IMR-90 (cell line): ENCODE data around the gene CES3. TPM values are rescaled to one million over a fixed set of nuclear protein-coding genes. Genes with fewer than 3 reads are reported as not detected.
A peak's percentile ranks its signal among the peaks of the same experiment; 100 is the strongest.

Source experiments
- ATAC-seq: fragments of 200-7000 bp; cut with Tn5 transposase; 2 replicates; pipeline ENCODE4 v1.9.1; 2020; ENCODE audit warnings: low read depth, mild to moderate bottlenecking, moderate library complexity
- BruUV-seq: library from RNA; stranded (reverse); fragments of 400-500 nt; replicated peaks from 2 replicates; lab custom pipeline; 2021; lab: Mats Ljungman, UMichigan
- CTCF ChIA-PET: fragments of 300-600 bp; formaldehyde crosslinking; extraction: SDS; loops from one replicate; lab custom pipeline; 2021; ENCODE audit warnings: antibody characterized with exemption; lab: Yijun Ruan, JAX
- POLR2A ChIA-PET: fragments of 300-600 bp; sonication (Branson Sonifier 250); formaldehyde crosslinking; loops from one replicate; lab custom pipeline; 2022; ENCODE audit warnings: antibody characterized with exemption; ENCODE audit not compliant: unreplicated experiment; lab: Charles Lee
- DNase-seq: peaks from one replicate; pipeline ENCODE4 v3.0.0; 2013
- H2AFZ ChIP-seq: replicated peaks from 2 replicates; pipeline ENCODE3; 2013; ENCODE audit warnings: low read length, mild to moderate bottlenecking; ENCODE audit not compliant: poor library complexity
- H2AK5ac ChIP-seq: 2 replicates; pipeline ENCODE4 v1.6.1; 2013; ENCODE audit warnings: low read depth, low read length, inconsistent platforms
- H2AK9ac ChIP-seq: replicated peaks from 2 replicates; pipeline ENCODE3; 2013; ENCODE audit warnings: mild to moderate bottlenecking, low read depth, low read length, moderate library complexity; ENCODE audit not compliant: poor library complexity
- H2BK120ac ChIP-seq: 2 replicates; pipeline ENCODE4 v1.6.1; 2013; ENCODE audit warnings: low read depth, low read length, inconsistent platforms
- H2BK15ac ChIP-seq: 3 replicates; pipeline ENCODE4 v1.6.1; 2013; ENCODE audit warnings: low read depth, low read length, inconsistent platforms
- H2BK20ac ChIP-seq: 2 replicates; pipeline ENCODE4 v1.6.1; 2013; ENCODE audit warnings: low read depth, mild to moderate bottlenecking, inconsistent platforms, low read length, moderate library complexity
- H2BK5ac ChIP-seq: 2 replicates; pipeline ENCODE4 v1.6.1; 2013; ENCODE audit warnings: mild to moderate bottlenecking, low read depth, low read length, inconsistent platforms; ENCODE audit not compliant: poor library complexity, severe bottlenecking
- H3K14ac ChIP-seq: replicated peaks from 2 replicates; pipeline ENCODE4 v1.6.1; 2013; ENCODE audit warnings: low read depth, low read length, inconsistent platforms
- H3K18ac ChIP-seq: 2 replicates; pipeline ENCODE4 v1.6.1; 2013; ENCODE audit warnings: low read depth, low read length, control low read depth
- H3K23ac ChIP-seq: 2 replicates; pipeline ENCODE4 v1.6.1; 2013; ENCODE audit warnings: low read depth, low read length, inconsistent platforms
- H3K27ac ChIP-seq: 2 replicates; pipeline ENCODE4 v1.5.1; 2013; ENCODE audit warnings: mild to moderate bottlenecking, control low read depth, low read length; ENCODE audit not compliant: insufficient read depth
- H3K27me3 ChIP-seq: 2 replicates; pipeline ENCODE4 v1.6.1; 2013; ENCODE audit warnings: low read length; ENCODE audit not compliant: control insufficient read depth, insufficient read depth
- H3K36me3 ChIP-seq: 2 replicates; pipeline ENCODE4 v1.6.1; 2013; ENCODE audit warnings: low read length, mixed read lengths; ENCODE audit not compliant: control insufficient read depth, insufficient read depth
- H3K4ac ChIP-seq: 2 replicates; pipeline ENCODE4 v1.6.1; 2013; ENCODE audit warnings: low read depth, low read length, inconsistent platforms
- H3K4me1 ChIP-seq: 2 replicates; pipeline ENCODE4 v1.6.1; 2013; ENCODE audit warnings: low read length, mixed read lengths; ENCODE audit not compliant: control insufficient read depth, insufficient read depth
- H3K4me2 ChIP-seq: 2 replicates; pipeline ENCODE4 v1.6.1; 2013; ENCODE audit warnings: low read depth, mild to moderate bottlenecking, control low read depth, low read length, moderate library complexity
- H3K4me3 ChIP-seq: 2 replicates; pipeline ENCODE4 v1.5.1; 2013; ENCODE audit warnings: low read depth, mild to moderate bottlenecking, control low read depth, low read length, moderate library complexity; ENCODE audit not compliant: insufficient read depth
- H3K56ac ChIP-seq: 2 replicates; pipeline ENCODE4 v1.6.1; 2013; ENCODE audit warnings: low read length, inconsistent platforms; ENCODE audit not compliant: insufficient read depth; ENCODE audit errors: extremely low read depth
- H3K79me1 ChIP-seq, 2 experiments: 2 replicates each; pipeline ENCODE4 v1.6.1; 2013; ENCODE audit warnings: low read length in 2 of 2, inconsistent platforms in 1 of 2, low read depth in 1 of 2
- H3K9ac ChIP-seq: 2 replicates; pipeline ENCODE4 v1.6.1; 2013; ENCODE audit warnings: low read depth, low read length, control low read depth
- H3K9me1 ChIP-seq: 2 replicates; pipeline ENCODE4 v1.6.1; 2013; ENCODE audit warnings: low read length, inconsistent platforms; ENCODE audit not compliant: insufficient read depth
- H3K9me3 ChIP-seq: 2 replicates; pipeline ENCODE4 v1.6.1; 2013; ENCODE audit warnings: low read length; ENCODE audit not compliant: control insufficient read depth, insufficient read depth
- H4K20me1 ChIP-seq: 2 replicates; pipeline ENCODE4 v1.6.1; 2013; ENCODE audit warnings: low read length, inconsistent platforms; ENCODE audit not compliant: insufficient read depth
- H4K5ac ChIP-seq: 2 replicates; pipeline ENCODE4 v1.6.1; 2013; ENCODE audit warnings: mild to moderate bottlenecking, low read depth, low read length, control low read depth
- H4K8ac ChIP-seq, 2 experiments: 2 replicates each; pipeline ENCODE4 v1.6.1; 2013; ENCODE audit warnings: low read depth in 2 of 2, low read length in 2 of 2, control low read depth in 1 of 2, inconsistent platforms in 1 of 2
- H4K91ac ChIP-seq: 2 replicates; pipeline ENCODE4 v1.6.1; 2013; ENCODE audit warnings: low read depth, low read length, inconsistent platforms; ENCODE audit not compliant: insufficient read depth
- BHLHE40 ChIP-seq: fragments of 150-350 bp; IDR thresholded peaks from 2 replicates; pipeline ENCODE4 v1.6.1; 2016; ENCODE audit warnings: mild to moderate bottlenecking, low read depth, low read length
- CEBPB ChIP-seq: IDR thresholded peaks from 2 replicates; pipeline ENCODE4 v1.6.1; 2012; ENCODE audit warnings: low read depth, low read length, improper control_type of control experiment
- CTCF ChIP-seq: conservative IDR thresholded peaks from 2 replicates; pipeline ENCODE4 v1.5.1; 2012; ENCODE audit warnings: mild to moderate bottlenecking, low read depth, low read length, improper control_type of control experiment
- FOS ChIP-seq: fragments of 150-350 bp; IDR thresholded peaks from 2 replicates; pipeline ENCODE4 v1.6.1; 2016; ENCODE audit warnings: low read depth, low read length
- MAFK ChIP-seq: IDR thresholded peaks from 2 replicates; pipeline ENCODE4 v1.6.1; 2012; ENCODE audit warnings: low read depth, low read length, improper control_type of control experiment
- MAZ ChIP-seq: IDR thresholded peaks from 2 replicates; pipeline ENCODE4 v1.6.1; 2012; ENCODE audit warnings: low read depth, mild to moderate bottlenecking, low read length, improper control_type of control experiment, moderate library complexity, borderline replicate concordance
- MXI1 ChIP-seq: IDR thresholded peaks from 2 replicates; pipeline ENCODE4 v1.6.1; 2012; ENCODE audit warnings: low read depth, mild to moderate bottlenecking, low read length, moderate library complexity, borderline replicate concordance
- RAD21 ChIP-seq: IDR thresholded peaks from 2 replicates; pipeline ENCODE4 v1.6.1; 2012; ENCODE audit warnings: low read length, improper control_type of control experiment
- RCOR1 ChIP-seq: IDR thresholded peaks from 2 replicates; pipeline ENCODE4 v1.6.1; 2012; ENCODE audit warnings: mild to moderate bottlenecking, low read length, improper control_type of control experiment; ENCODE audit not compliant: insufficient replicate concordance
- SMC3 ChIP-seq: fragments of 150-350 bp; IDR thresholded peaks from 2 replicates; pipeline ENCODE4 v1.6.1; 2016; ENCODE audit warnings: low read depth, mild to moderate bottlenecking, antibody characterized with exemption, low read length, moderate library complexity
- USF2 ChIP-seq: fragments of 150-350 bp; IDR thresholded peaks from 2 replicates; pipeline ENCODE4 v1.6.1; 2017; ENCODE audit warnings: mild to moderate bottlenecking, antibody characterized with exemption, low read length, low read depth
- WGBS, 2 experiments: methylation state at CpG; one replicate each; pipeline versions ENCODE4 v1.1.5 to v1.1.7; 2013; ENCODE audit warnings: missing lambda C conversion rate in 2 of 2; ENCODE audit not compliant: insufficient read length in 1 of 2; ENCODE audit errors: extremely low coverage in 2 of 2; 5-methylcytosine and 5-hydroxymethylcytosine counted together
- dilution Hi-C: fragments of 300-500 bp; cut with HindIII; formaldehyde crosslinking; loops from one replicate; pipeline ENCODE4 v1.14.3; 2018; ENCODE audit warnings: low sequenced_read_pairs; ENCODE audit not compliant: unreplicated experiment
- in situ Hi-C: fragments of 300-500 bp; cut with MboI; formaldehyde crosslinking; loops from 3 replicates; pipeline ENCODE4 v1.14.3; 2019; ENCODE audit warnings: low sequenced_read_pairs, inconsistent platforms, mixed read lengths
- intact Hi-C: fragments of 100-400 bp; cut with micrococcal nuclease; formaldehyde crosslinking; loops from 2 replicates; pipeline ENCODE4 v1.10.0; 2022
- polyA plus RNA-seq, 3 experiments: library from polyadenylated mRNA; depleted of rRNA; stranded (reverse); fragments of >200 nt; gene quantifications; 2 replicates each; pipeline ENCODE4 v1.2.3, GENCODE V29; 2012; ENCODE audit warnings: low replicate concordance in 1 of 3
- total RNA-seq: library from RNA; depleted of rRNA; stranded (reverse); fragments of >200 nt; gene quantifications from 2 replicates; pipeline ENCODE4 v1.2.3, GENCODE V29; 2012

Gene CES3
- total and polyA plus RNA-seq, 2 of the 4 experiments (the other 2 are of a cell fraction): 0.03 TPM; not detected in 1

- Histone ChIP-seq H4K5ac (no peak overlapping the region), H3K56ac (no peak overlapping the region), H3K79me1 (peaks cover 25 to 93% of the 10 kb centered on the region in 2 experiments), H3K18ac (no peak overlapping the region), H3K36me3 (peaks cover 47% of the 10 kb centered on the region), H3K27me3 (no peaks in the 10 kb centered on the region), H2BK15ac (no peak overlapping the region), H4K8ac (no peak overlapping the region), H4K91ac (no peak overlapping the region), H2BK120ac (no peak overlapping the region), H3K23ac (no peak overlapping the region), H2BK20ac (no peak overlapping the region), H3K4me2 (peak overlapping the region; percentile 89), H2AFZ (no peak overlapping the region), H3K9me3 (no peaks in the 10 kb centered on the region), H3K27ac (no peak overlapping the region), H2AK5ac (peak overlapping the region; percentile 3; the same call in 1 of the 2 replicates), H3K4ac (no peak overlapping the region), H3K9ac (no peak overlapping the region), H2BK5ac (no peak overlapping the region), H3K4me3 (no peak overlapping the region), H3K9me1 (peaks cover 26% of the 10 kb centered on the region), H2AK9ac (no peak overlapping the region), H4K20me1 (peaks cover 45% of the 10 kb centered on the region), H3K4me1 (peaks cover 9% of the 10 kb centered on the region), H3K14ac (0 out of 2 replicates have a peak overlapping the region, but pooled peaks have one; percentile 57)
- BruUV-seq: no TSS peak
- in situ Hi-C loops (no loop called here), intact Hi-C loops (no loop called here), dilution Hi-C loops (no loop called here)
- DNase-seq (no peak), ATAC-seq (no peak)
- TF ChIP-seq MXI1 (no peak), SMC3 (no peak), USF2 (no peak), MAZ (no peak), FOS (no peak), RAD21 (no peak), CTCF (no peak), RCOR1 (no peak), BHLHE40 (no peak), CEBPB (no peak), MAFK (no peak)
- 95% methylated on average over 3 of the region's 6 CpGs; no CpG with 5 or more reads in 1 of the 2 experiments for WGBS, 2 experiments
- ChIA-PET POLR2A (no interaction called here), CTCF (no interaction called here)
These were observed 24.6 kb upstream of the CES3 start for GRCh38 chr16:66936462-66936861.
